K562 (cell line): ENCODE results near the gene DHODH. TPM values are rescaled to one million over a fixed set of nuclear protein-coding genes. Genes with fewer than 3 reads are reported as not detected.
"Not testable (repeated sequence)": the region's sequence is repeated elsewhere in the genome, so short reads cannot be mapped to it uniquely, and the experiment has no call there.

Experiments
- ATAC-seq: fragments of 200-7000 bp; cut with Tn5 transposase; 3 replicates; pipeline ENCODE4 v1.9.1; 2020; ENCODE audit warnings: moderate library complexity
- BruUV-seq: library from RNA; stranded (reverse); fragments of 400-500 nt; replicated peaks from 2 replicates; lab custom pipeline; 2021; lab: Mats Ljungman, UMichigan
- CTCF ChIA-PET: fragments of 300-600 bp; formaldehyde crosslinking; extraction: SDS; loops from one replicate; lab custom pipeline; 2021; ENCODE audit warnings: low intra/inter-chr PET ratio; lab: Yijun Ruan, JAX
- POLR2A ChIA-PET: fragments of 300-600, 350-650 bp; sonication (Branson Sonifier 250); formaldehyde crosslinking; extraction: SDS; loops from one replicate; lab custom pipeline; 2021; ENCODE audit warnings: antibody characterized with exemption, inconsistent platforms; lab: Yijun Ruan, JAX
- DNase-seq, 4 experiments: peaks; one replicate each; pipeline versions ENCODE4 v3.0.0 to v3.0.0-alpha.2; 2011 to 2018; ENCODE audit warnings: low spot score in 3 of 4, mixed read lengths in 3 of 4; ENCODE audit errors: extremely low read depth in 1 of 4
- FAIRE-seq: peaks from 2 replicates; lab custom pipeline; 2011; peaks lifted over from hg19 to GRCh38; lab: Jason Lieb, UNC
- H2AFZ ChIP-seq: 2 replicates; pipeline ENCODE4 v1.6.0; 2011; ENCODE audit warnings: low read depth, low read length, control low read depth, inconsistent platforms
- H3K27ac ChIP-seq: fragments of 200-600 bp; 3 replicates; pipeline ENCODE4 v1.8.0; 2011; ENCODE audit warnings: low read depth, mild to moderate bottlenecking, control low read depth, inconsistent platforms, low read length, moderate library complexity, mixed read lengths; ENCODE audit errors: extremely low read depth
- H3K27me3 ChIP-seq, 2 experiments: fragments of 300-600 bp in 1 of 2; 2 replicates in 1 of 2; 3 replicates in 1 of 2; pipeline versions ENCODE4 v1.6.0 to v1.8.0; 2011; ENCODE audit warnings: inconsistent platforms in 2 of 2, low read length in 2 of 2, mild to moderate bottlenecking in 1 of 2, mixed read lengths in 1 of 2, moderate library complexity in 1 of 2; ENCODE audit not compliant: control insufficient read depth in 2 of 2, insufficient read depth in 2 of 2
- H3K36me3 ChIP-seq: fragments of 300-600 bp; 3 replicates; pipeline ENCODE4 v1.8.0; 2011; ENCODE audit warnings: mild to moderate bottlenecking, low read length, inconsistent platforms; ENCODE audit not compliant: control insufficient read depth, insufficient read depth
- H3K4me1 ChIP-seq, 2 experiments: fragments of 200-600 bp in 1 of 2; replicated peaks in 1 of 2; 2 replicates in 1 of 2; 3 replicates in 1 of 2; pipeline versions ENCODE4 v1.5.1 to v1.8.0; 2011; ENCODE audit warnings: inconsistent platforms in 2 of 2, low read length in 2 of 2, mild to moderate bottlenecking in 1 of 2, mixed read lengths in 1 of 2, moderate library complexity in 1 of 2; ENCODE audit not compliant: control insufficient read depth in 2 of 2, insufficient read depth in 2 of 2
- H3K4me2 ChIP-seq: 2 replicates; pipeline ENCODE4 v1.6.1; 2011; ENCODE audit warnings: low read length, control low read depth, inconsistent platforms, mixed read lengths; ENCODE audit not compliant: insufficient read depth
- H3K4me3 ChIP-seq: fragments of 200-600 bp; sonication (generic), shearing (Covaris generic); 2 replicates; pipeline ENCODE4 v1.5.1; 2016; ENCODE audit warnings: control low read depth, inconsistent platforms
- H3K79me2 ChIP-seq: fragments of 200-600 bp; 3 replicates; pipeline ENCODE4 v1.8.0; 2011; ENCODE audit warnings: low read length, inconsistent platforms; ENCODE audit not compliant: control insufficient read depth, insufficient read depth
- H3K9ac ChIP-seq, 2 experiments: 2 replicates each; pipeline versions ENCODE4 v1.6.0 to v1.6.1; 2011; ENCODE audit warnings: low read depth in 2 of 2, low read length in 2 of 2, control low read depth in 1 of 2, inconsistent platforms in 1 of 2, mild to moderate bottlenecking in 1 of 2, mixed read lengths in 1 of 2; ENCODE audit not compliant: insufficient read depth in 1 of 2
- H3K9me1 ChIP-seq: one replicate; pipeline ENCODE4 v1.6.0; 2011; ENCODE audit warnings: inconsistent platforms, mild to moderate bottlenecking, low read length, moderate library complexity; ENCODE audit not compliant: control insufficient read depth, insufficient read depth
- H3K9me3 ChIP-seq: replicated peaks from 2 replicates; pipeline ENCODE4 v1.5.1; 2011; ENCODE audit warnings: low read depth, low read length, inconsistent platforms; ENCODE audit not compliant: control insufficient read depth, insufficient read depth
- H4K20me1 ChIP-seq: replicated peaks from 2 replicates; pipeline ENCODE4 v1.6.1; 2011; ENCODE audit warnings: low read length, inconsistent platforms, mixed read lengths; ENCODE audit not compliant: control insufficient read depth, insufficient read depth
- CEBPB ChIP-seq: fragments of 450-650 bp; IDR thresholded peaks from 2 replicates; pipeline ENCODE4 v1.6.1; 2016; ENCODE audit warnings: missing genetic modification characterization, missing compliant biosample characterization
- CEBPG ChIP-seq, 3 experiments: fragments of 200-800 bp in 1 of 3; sonication (Bioruptor generic) in 1 of 3; sonication (generic) in 1 of 3; formaldehyde crosslinking in 1 of 3; IDR thresholded peaks in 2 of 3; conservative IDR thresholded peaks in 1 of 3; 2 replicates each; pipeline versions ENCODE4 v1.6.1 to v1.8.0; 2016 to 2022; ENCODE audit warnings: missing compliant biosample characterization in 2 of 3, missing genetic modification characterization in 2 of 3, mild to moderate bottlenecking in 1 of 3, missing genetic modification reagents in 1 of 3
- TFE3 ChIP-seq: fragments of 450-650 bp; formaldehyde crosslinking; IDR thresholded peaks from 2 replicates; pipeline ENCODE4 v1.4.0; 2020; ENCODE audit warnings: mild to moderate bottlenecking, mixed read lengths
- WGBS: fragments of 100-300 bp; shearing (Covaris generic); methylation state at CpG from one replicate; pipeline ENCODE4 v1.1.6; 2016; ENCODE audit warnings: low coverage, mixed read lengths; ENCODE audit not compliant: insufficient coverage; ENCODE audit errors: missing lambda C conversion rate; 5-methylcytosine and 5-hydroxymethylcytosine counted together
- in situ Hi-C: fragments of 300-500 bp; cut with MboI; formaldehyde crosslinking; loops from 4 replicates; pipeline ENCODE4 v1.15.0; 2018; ENCODE audit warnings: inconsistent platforms, mixed read lengths
- intact Hi-C: fragments of 100-400 bp; cut with micrococcal nuclease; formaldehyde crosslinking; loops from 2 replicates; pipeline ENCODE4 v1.14.2; 2022
- polyA plus RNA-seq, 8 experiments: library from polyadenylated mRNA; depleted of rRNA in 4 of 8; stranded (reverse) in 5 of 8; unstranded in 3 of 8; fragments of >200 nt; fragmentation: Nextera tagmentation in 2 of 8; fragmentation: Illumina TruSeq in 1 of 8; extraction: Ambion mirVana in 2 of 8; extraction: Trizol in 1 of 8; gene quantifications; 2 replicates each; pipeline versions ENCODE4 v1.2.1 to v1.2.3, GENCODE V29; 2011 to 2014; ENCODE audit warnings: inconsistent platforms in 1 of 8, missing spikeins in 1 of 8
- total RNA-seq, 7 experiments: library from RNA; depleted of rRNA in 6 of 7; stranded (reverse); fragments of >200 nt in 6 of 7; fragmentation: Illumina TruSeq in 2 of 7; extraction: Trizol in 2 of 7; gene quantifications; 2 replicates each; pipeline versions ENCODE4 v1.2.1 to v1.2.3, GENCODE V29; 2011 to 2021; ENCODE audit warnings: low replicate concordance in 1 of 7

Gene DHODH
- total and polyA plus RNA-seq, 9 of the 15 experiments (the other 6 are each of a cell fraction or from before 2014, with no cell fraction given), result 4.3 to 19.9 (median 12.7) TPM

- BruUV-seq, result no TSS peak
These were observed 43.3 kb downstream of the DHODH start for GRCh38 chr16:72051818-72052217.

GRCh38 chr16:72054254-72054847 is 45.8 kb downstream of the DHODH start, which contains the start of gene HP:
TSS of gene HP (plus strand) at chr16:72054505. CDS start at chr16:72054653, 148 bp downstream.
- peaks cover 11 to 13% of the 10 kb centered on the region in 2 experiments; a peak in 4 of 5 replicates for H3K27me3 ChIP-seq
- peak; percentile 19 for FAIRE-seq
- H3K4me2 ChIP-seq, H3K36me3 ChIP-seq, H3K9ac ChIP-seq, in situ Hi-C loops, ATAC-seq, H3K4me1 ChIP-seq, H3K79me2 ChIP-seq, intact Hi-C loops, DNase-seq, H2AFZ ChIP-seq, H3K27ac ChIP-seq, H3K4me3 ChIP-seq, H3K9me3 ChIP-seq, CTCF ChIA-PET, H3K9me1 ChIP-seq, POLR2A ChIA-PET, BruUV-seq, H4K20me1 ChIP-seq: not testable (repeated sequence)
- 2% methylated on average over 5 of the region's 5 CpGs for WGBS

More at GRCh38 chr16:72051818-72052217, 43.3 kb downstream of the DHODH start:
- no peaks in the 10 kb centered on the region for H3K9me1 ChIP-seq
- peak; percentile 72 for TF ChIP-seq CEBPB
- TF ChIP-seq TFE3 (CRISPR knock-in tag), result no peak
- TF ChIP-seq CEBPG (CRISPR knock-in tag; IDR thresholded peaks at IDR 0.05), result no peak
- peak; percentile 24 to 55; a peak in 2 of 4 replicates for TF ChIP-seq CEBPG (tag; conservative IDR thresholded peaks at IDR 0.05 in 1 of 2, IDR thresholded peaks at IDR 0.05 in 1 of 2)
- H3K36me3 ChIP-seq, result no peaks in the 10 kb centered on the region
- ATAC-seq (no peak), DNase-seq (no peak), FAIRE-seq (no peak)
- no peaks in the 10 kb centered on the region for H3K4me1 ChIP-seq
- ChIA-PET POLR2A (no interaction called here), CTCF (no interaction called here)
- intact Hi-C loops (no loop called here), in situ Hi-C loops (no loop called here)
- no peak overlapping the region for H3K27ac ChIP-seq
- 0% methylated on average over 2 of the region's 2 CpGs for WGBS
- H3K79me2 ChIP-seq, result no peaks in the 10 kb centered on the region
- H3K4me2 ChIP-seq, result no peak overlapping the region
- peaks cover 11 to 13% of the 10 kb centered on the region in 2 experiments; a peak in 4 of 5 replicates for H3K27me3 ChIP-seq
- H3K4me3 ChIP-seq, result no peak overlapping the region
- H3K9ac ChIP-seq, result no peak overlapping the region
- 0 out of 2 replicates have a peak, but pooled peaks cover 4% of the 10 kb centered on the region for H4K20me1 ChIP-seq
- H2AFZ ChIP-seq, result no peak overlapping the region
- H3K9me3 ChIP-seq, result no peaks in the 10 kb centered on the region
